ENCODE data around the gene TTC3. TPM values are rescaled to one million over a fixed set of nuclear protein-coding genes. Genes with fewer than 3 reads are reported as not detected.

The TTC3 gene
- total and polyA plus RNA-seq, 5 donors from 2014 or later, result 34.3 to 91.0 (median 59.4) TPM

GRCh38 chr21:37082856-37083528 lies 9.9 kb downstream of the TTC3 start:
- ATAC-seq (ENCODE audit: low read depth in 2 of 2), result no peak
- H3K4me1 Mint-ChIP-seq, result peaks cover 10 to 53% (median 20%) of the 10 kb centered on the region in 4 donors
- no peaks in the 10 kb centered on the region for H3K27me3 Mint-ChIP-seq
- peaks cover 0 to 4% (median 0%) of the 10 kb centered on the region in 7 donors for H3K9me3 Mint-ChIP-seq
- no peaks in the 10 kb centered on the region for H3K36me3 ChIP-seq (ENCODE audit: control insufficient read depth, insufficient read depth, low read length)
- H3K27ac ChIP-seq (ENCODE audit: insufficient read depth, low read length, poor library complexity, severe bottlenecking), result no peak overlapping the region
- H3K27ac Mint-ChIP-seq, result peak overlapping the region; percentile 1 to 50 (median 23)
- no peaks in the 10 kb centered on the region for H3K4me1 ChIP-seq (ENCODE audit: control insufficient read depth, insufficient read depth, low read length, poor library complexity, severe bottlenecking)
- H3K27me3 ChIP-seq (ENCODE audit: control insufficient read depth, insufficient read depth, low read length), result no peaks in the 10 kb centered on the region
- no peak for DNase-seq
- no peak overlapping the region for H3K4me3 ChIP-seq (ENCODE audit: low read depth, low read length)
- H3K4me3 Mint-ChIP-seq, result peak overlapping the region in 1 of 4 donors; percentile 46
- no peaks in the 10 kb centered on the region for H3K9me3 ChIP-seq (ENCODE audit: control insufficient read depth in 2 of 2, low read length in 2 of 2)
- H3K36me3 Mint-ChIP-seq, result peaks cover 5% of the 10 kb centered on the region

GRCh38 chr21:37085726-37086125 lies 12.7 kb downstream of the TTC3 start:
- Histone ChIP-seq H3K9me3 (ENCODE audit: control insufficient read depth in 2 of 2, low read length in 2 of 2) (no peaks in the 10 kb centered on the region), H3K4me3 (ENCODE audit: low read depth, low read length) (no peak overlapping the region), H3K4me1 (ENCODE audit: control insufficient read depth, insufficient read depth, low read length, poor library complexity, severe bottlenecking) (no peaks in the 10 kb centered on the region), H3K27ac (ENCODE audit: insufficient read depth, low read length, poor library complexity, severe bottlenecking) (no peak overlapping the region), H3K36me3 (ENCODE audit: control insufficient read depth, insufficient read depth, low read length) (peaks cover 6% of the 10 kb centered on the region), H3K27me3 (ENCODE audit: control insufficient read depth, insufficient read depth, low read length) (no peaks in the 10 kb centered on the region)
- Mint-ChIP-seq H3K27ac (no peak overlapping the region), H3K36me3 (peaks cover 12% of the 10 kb centered on the region), H3K4me1 (peaks cover 10 to 34% (median 18%) of the 10 kb centered on the region in 4 donors), H3K4me3 (no peak overlapping the region), H3K27me3 (no peaks in the 10 kb centered on the region), H3K9me3 (no peaks in the 10 kb centered on the region)
- no peak for DNase-seq
- no peak for ATAC-seq (ENCODE audit: low read depth in 2 of 2)

DNA sequence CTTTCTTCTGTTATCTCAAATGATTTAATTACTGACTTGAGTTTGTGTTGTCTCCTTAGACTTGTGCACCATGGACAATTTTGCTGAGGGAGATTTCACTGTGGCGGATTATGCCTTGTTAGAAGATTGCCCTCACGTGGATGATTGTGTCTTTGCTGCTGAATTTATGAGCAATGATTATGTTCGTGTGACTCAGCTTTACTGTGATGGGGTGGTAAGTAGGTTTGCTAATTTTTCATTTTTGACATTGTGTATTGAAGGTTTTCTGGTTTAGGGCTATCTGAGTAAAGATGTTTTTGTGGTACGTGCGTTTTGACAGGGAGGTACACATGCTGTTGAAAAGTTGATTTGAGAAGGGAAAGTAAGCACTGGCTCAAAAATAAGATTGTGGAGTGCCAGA lies 14.1 kb downstream of the TTC3 start:
- Mint-ChIP-seq H3K27me3 (no peaks in the 10 kb centered on the region), H3K4me1 (peaks cover 10 to 25% (median 18%) of the 10 kb centered on the region in 4 donors), H3K36me3 (peaks cover 18% of the 10 kb centered on the region), H3K27ac (no peak overlapping the region), H3K4me3 (no peak overlapping the region), H3K9me3 (no peaks in the 10 kb centered on the region)
- ATAC-seq (ENCODE audit: low read depth in 2 of 2) (no peak), DNase-seq (peak in 1 of 3 donors; percentile 12)
- Histone ChIP-seq H3K9me3 (ENCODE audit: control insufficient read depth in 2 of 2, low read length in 2 of 2) (no peaks in the 10 kb centered on the region), H3K27ac (ENCODE audit: insufficient read depth, low read length, poor library complexity, severe bottlenecking) (no peak overlapping the region), H3K4me1 (ENCODE audit: control insufficient read depth, insufficient read depth, low read length, poor library complexity, severe bottlenecking) (no peaks in the 10 kb centered on the region), H3K4me3 (ENCODE audit: low read depth, low read length) (no peak overlapping the region), H3K27me3 (ENCODE audit: control insufficient read depth, insufficient read depth, low read length) (no peaks in the 10 kb centered on the region), H3K36me3 (ENCODE audit: control insufficient read depth, insufficient read depth, low read length) (peaks cover 12% of the 10 kb centered on the region)

DNA sequence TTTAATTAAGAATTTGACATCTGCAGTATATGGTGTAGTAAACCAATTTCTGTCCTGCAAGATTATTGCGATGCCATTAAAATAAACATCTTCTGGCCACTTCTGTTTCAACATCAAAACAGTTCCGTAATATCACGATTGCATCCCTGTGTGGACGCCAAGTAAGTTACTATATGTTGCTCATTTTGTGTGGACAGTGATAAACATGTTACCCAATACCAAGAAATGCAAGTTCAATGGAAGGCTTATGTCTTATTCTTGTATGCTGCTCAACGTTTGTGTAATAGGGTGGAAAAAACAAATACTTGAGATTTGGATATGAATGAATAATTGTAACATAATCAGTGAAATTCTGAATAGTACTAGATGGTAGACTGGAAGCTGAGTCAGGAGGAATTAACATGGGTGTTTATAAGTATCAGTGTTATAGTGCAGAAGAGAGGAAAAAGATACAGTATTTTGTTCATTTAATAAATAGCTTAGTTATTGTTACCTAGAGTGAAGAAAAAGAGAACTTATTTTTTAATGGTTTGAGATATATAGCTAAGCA lies 15.2 kb downstream of the TTC3 start:
- no peaks in the 10 kb centered on the region for H3K27me3 ChIP-seq (ENCODE audit: control insufficient read depth, insufficient read depth, low read length)
- no peaks in the 10 kb centered on the region for H3K4me1 ChIP-seq (ENCODE audit: control insufficient read depth, insufficient read depth, low read length, poor library complexity, severe bottlenecking)
- Mint-ChIP-seq H3K4me1 (peaks cover 5 to 16% (median 13%) of the 10 kb centered on the region in 4 donors), H3K27ac (no peak overlapping the region), H3K4me3 (no peak overlapping the region), H3K9me3 (no peaks in the 10 kb centered on the region), H3K27me3 (no peaks in the 10 kb centered on the region), H3K36me3 (peaks cover 22% of the 10 kb centered on the region)
- no peaks in the 10 kb centered on the region for H3K9me3 ChIP-seq (ENCODE audit: control insufficient read depth in 2 of 2, low read length in 2 of 2)
- no peak for DNase-seq
- H3K27ac ChIP-seq (ENCODE audit: insufficient read depth, low read length, poor library complexity, severe bottlenecking), result no peak overlapping the region
- H3K36me3 ChIP-seq (ENCODE audit: control insufficient read depth, insufficient read depth, low read length), result peaks cover 14% of the 10 kb centered on the region
- no peak for ATAC-seq (ENCODE audit: low read depth in 2 of 2)
- H3K4me3 ChIP-seq (ENCODE audit: low read depth, low read length), result no peak overlapping the region

GRCh38 chr21:37093977-37094376 lies 20.9 kb downstream of the TTC3 start:
- peaks cover 39% of the 10 kb centered on the region for H3K36me3 Mint-ChIP-seq
- H3K27ac ChIP-seq (ENCODE audit: insufficient read depth, low read length, poor library complexity, severe bottlenecking), result no peak overlapping the region
- H3K4me3 ChIP-seq (ENCODE audit: low read depth, low read length), result no peak overlapping the region
- H3K27ac Mint-ChIP-seq, result no peak overlapping the region
- no peaks in the 10 kb centered on the region for H3K27me3 Mint-ChIP-seq
- ATAC-seq (ENCODE audit: low read depth in 2 of 2) (no peak), DNase-seq (no peak)
- no peaks in the 10 kb centered on the region for H3K27me3 ChIP-seq (ENCODE audit: control insufficient read depth, insufficient read depth, low read length)
- no peaks in the 10 kb centered on the region for H3K9me3 ChIP-seq (ENCODE audit: control insufficient read depth in 2 of 2, low read length in 2 of 2)
- no peaks in the 10 kb centered on the region for H3K9me3 Mint-ChIP-seq
- peaks cover 0 to 4% (median 2%) of the 10 kb centered on the region in 4 donors for H3K4me1 Mint-ChIP-seq
- H3K4me1 ChIP-seq (ENCODE audit: control insufficient read depth, insufficient read depth, low read length, poor library complexity, severe bottlenecking), result no peaks in the 10 kb centered on the region
- no peak overlapping the region for H3K4me3 Mint-ChIP-seq
- peaks cover 51% of the 10 kb centered on the region for H3K36me3 ChIP-seq (ENCODE audit: control insufficient read depth, insufficient read depth, low read length)

GRCh38 chr21:37095821-37096220 lies 22.8 kb downstream of the TTC3 start:
- peaks cover 0 to 5% (median 0%) of the 10 kb centered on the region in 4 donors for H3K4me1 Mint-ChIP-seq
- no peaks in the 10 kb centered on the region for H3K27me3 Mint-ChIP-seq
- no peak for ATAC-seq (ENCODE audit: low read depth in 2 of 2)
- H3K36me3 Mint-ChIP-seq, result peaks cover 39% of the 10 kb centered on the region
- H3K4me1 ChIP-seq (ENCODE audit: control insufficient read depth, insufficient read depth, low read length, poor library complexity, severe bottlenecking), result no peaks in the 10 kb centered on the region
- DNase-seq, result no peak
- H3K9me3 Mint-ChIP-seq, result no peaks in the 10 kb centered on the region
- no peak overlapping the region for H3K27ac ChIP-seq (ENCODE audit: insufficient read depth, low read length, poor library complexity, severe bottlenecking)
- peaks cover 48% of the 10 kb centered on the region for H3K36me3 ChIP-seq (ENCODE audit: control insufficient read depth, insufficient read depth, low read length)
- H3K9me3 ChIP-seq (ENCODE audit: control insufficient read depth in 2 of 2, low read length in 2 of 2), result no peaks in the 10 kb centered on the region
- no peak overlapping the region for H3K4me3 ChIP-seq (ENCODE audit: low read depth, low read length)
- no peak overlapping the region for H3K27ac Mint-ChIP-seq
- H3K4me3 Mint-ChIP-seq, result no peak overlapping the region
- H3K27me3 ChIP-seq (ENCODE audit: control insufficient read depth, insufficient read depth, low read length), result no peaks in the 10 kb centered on the region

GRCh38 chr21:37098751-37099150 lies 25.7 kb downstream of the TTC3 start:
- H3K27ac ChIP-seq (ENCODE audit: insufficient read depth, low read length, poor library complexity, severe bottlenecking), result no peak overlapping the region
- Mint-ChIP-seq H3K4me3 (no peak overlapping the region), H3K27me3 (no peaks in the 10 kb centered on the region), H3K27ac (no peak overlapping the region), H3K36me3 (peaks cover 33% of the 10 kb centered on the region), H3K4me1 (peaks cover 0 to 7% (median 0%) of the 10 kb centered on the region in 4 donors), H3K9me3 (no peaks in the 10 kb centered on the region)
- no peak overlapping the region for H3K4me3 ChIP-seq (ENCODE audit: low read depth, low read length)
- H3K27me3 ChIP-seq (ENCODE audit: control insufficient read depth, insufficient read depth, low read length), result no peaks in the 10 kb centered on the region
- DNase-seq (no peak), ATAC-seq (ENCODE audit: low read depth in 2 of 2) (no peak)
- no peaks in the 10 kb centered on the region for H3K4me1 ChIP-seq (ENCODE audit: control insufficient read depth, insufficient read depth, low read length, poor library complexity, severe bottlenecking)
- no peaks in the 10 kb centered on the region for H3K9me3 ChIP-seq (ENCODE audit: control insufficient read depth in 2 of 2, low read length in 2 of 2)
- peaks cover 40% of the 10 kb centered on the region for H3K36me3 ChIP-seq (ENCODE audit: control insufficient read depth, insufficient read depth, low read length)

DNA sequence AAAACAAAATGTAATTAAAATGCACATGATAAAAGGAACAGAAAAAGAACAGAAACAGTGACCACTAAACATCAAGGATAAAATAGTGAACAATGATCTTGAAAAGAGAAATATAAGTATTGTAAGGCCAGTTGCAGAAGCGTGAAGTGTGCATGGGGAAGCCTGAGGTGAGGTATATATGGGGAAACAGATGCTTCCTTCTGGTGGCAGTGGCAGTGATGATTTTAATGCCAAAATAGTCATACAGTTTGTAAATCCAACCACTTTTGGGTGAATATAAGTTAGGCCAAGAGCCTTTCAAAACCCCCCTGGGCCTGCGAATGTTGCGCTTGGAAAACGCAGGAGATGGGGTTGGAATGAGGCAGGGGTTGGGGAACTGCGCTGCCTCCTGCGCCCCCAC lies 27.3 kb downstream of the TTC3 start:
- DNase-seq (no peak), ATAC-seq (ENCODE audit: low read depth in 2 of 2) (no peak)
- Mint-ChIP-seq H3K27me3 (no peaks in the 10 kb centered on the region), H3K36me3 (peaks cover 29% of the 10 kb centered on the region), H3K4me3 (no peak overlapping the region), H3K9me3 (peaks cover 0 to 2% (median 0%) of the 10 kb centered on the region in 7 donors), H3K4me1 (peaks cover 0 to 11% (median 0%) of the 10 kb centered on the region in 4 donors), H3K27ac (no peak overlapping the region)
- Histone ChIP-seq H3K27me3 (ENCODE audit: control insufficient read depth, insufficient read depth, low read length) (no peaks in the 10 kb centered on the region), H3K27ac (ENCODE audit: insufficient read depth, low read length, poor library complexity, severe bottlenecking) (no peak overlapping the region), H3K4me1 (ENCODE audit: control insufficient read depth, insufficient read depth, low read length, poor library complexity, severe bottlenecking) (no peaks in the 10 kb centered on the region), H3K36me3 (ENCODE audit: control insufficient read depth, insufficient read depth, low read length) (peaks cover 31% of the 10 kb centered on the region), H3K9me3 (ENCODE audit: control insufficient read depth in 2 of 2, low read length in 2 of 2) (no peaks in the 10 kb centered on the region), H3K4me3 (ENCODE audit: low read depth, low read length) (no peak overlapping the region)
